NOMO-1 treated with DMSO at 0.1 percent for 48 hours (cell line): ENCODE results near the gene EPHB2.
"Not testable (repeated sequence)": the region's sequence is repeated elsewhere in the genome, so short reads cannot be mapped to it uniquely, and the experiment has no call there.

Experiments
- DNase-seq: peaks from one replicate; lab custom pipeline; 2025; ENCODE audit not compliant: unreplicated experiment; lab: John Stamatoyannopoulos, UW

The EPHB2 gene

GRCh38 chr1:22710701-22711049, at the start of gene EPHB2:
TSS of gene EPHB2 (plus strand) at chr1:22710839. CDS start at chr1:22710983, 144 bp downstream.
- peak; percentile 47 for DNase-seq

- no peak for DNase-seq
Measured at GRCh38 chr1:22661880-22662279, 48.8 kb upstream of the EPHB2 start.

- DNase-seq: no peak
Measured at GRCh38 chr1:22662318-22662717, 48.3 kb upstream of the EPHB2 start.

- no peak for DNase-seq
Measured at GRCh38 chr1:22662986-22663408, 47.6 kb upstream of the EPHB2 start.

- DNase-seq: no peak
Measured at GRCh38 chr1:22665752-22666151, 44.9 kb upstream of the EPHB2 start.

GRCh38 chr1:22666412-22666811, 44.2 kb upstream of the EPHB2 start:
- DNase-seq: no peak

- DNase-seq: not testable (repeated sequence)
Measured at GRCh38 chr1:22668840-22669239, 41.8 kb upstream of the EPHB2 start.

- no peak for DNase-seq
Measured at GRCh38 chr1:22670352-22670975, 40.2 kb upstream of the EPHB2 start.

GRCh38 chr1:22671999-22672398, 38.6 kb upstream of the EPHB2 start:
- DNase-seq: no peak

GRCh38 chr1:22673486-22674409, 36.9 kb upstream of the EPHB2 start:
- DNase-seq: peak; percentile 35

- DNase-seq: no peak
Measured at GRCh38 chr1:22674410-22674749, 36.3 kb upstream of the EPHB2 start.

GRCh38 chr1:22676151-22676550, 34.5 kb upstream of the EPHB2 start:
- not testable (repeated sequence) for DNase-seq

- no peak for DNase-seq
Measured at GRCh38 chr1:22676916-22677583, 33.6 kb upstream of the EPHB2 start.

- no peak for DNase-seq
Measured at GRCh38 chr1:22677931-22678896, 32.4 kb upstream of the EPHB2 start.

- no peak for DNase-seq
Measured at GRCh38 chr1:22680726-22681125, 29.9 kb upstream of the EPHB2 start.

GRCh38 chr1:22681556-22682276, 28.9 kb upstream of the EPHB2 start:
- no peak for DNase-seq

GRCh38 chr1:22683547-22683946, 27.1 kb upstream of the EPHB2 start:
- no peak for DNase-seq

- DNase-seq: no peak
Measured at GRCh38 chr1:22685591-22686059, 25.0 kb upstream of the EPHB2 start.

- no peak for DNase-seq
Measured at GRCh38 chr1:22687191-22687590, 23.4 kb upstream of the EPHB2 start.

- DNase-seq: no peak
Measured at GRCh38 chr1:22688466-22688865, 22.2 kb upstream of the EPHB2 start.
